ENCODE measurements around the gene AMPH. TPM values are rescaled to one million over a fixed set of nuclear protein-coding genes. Genes with fewer than 3 reads are reported as not detected.

AMPH gene
- total RNA-seq (1 to 10 TPM in 1 of 2 donors, under 1 TPM in 1; 0.90 to 4.8 TPM), polyA plus RNA-seq (ENCODE audit: insufficient read length in 6 of 6) (10 to 100 TPM in 4 of 6 donors, 1 to 10 TPM in 2; 9.9 to 12.5 (median 11.8) TPM)
- long read RNA-seq, donor 1, partial matches to known transcripts, result 0 of 1 reads
- long read RNA-seq, donor 1, other reads (novel, unspliced or antisense), result 0 of 1 reads
- long read RNA-seq, donor 2, partial matches to known transcripts, result 0 of 2 reads
- long read RNA-seq, donor 2, other reads (novel, unspliced or antisense), result 0 of 2 reads
- long read RNA-seq, donor 3, result 0 reads
- long read RNA-seq, donor 4, result 0 reads
- long read RNA-seq, donor 5, result 0 reads
- long read RNA-seq, donor 6, partial matches to known transcripts, result 0 of 1 reads
- long read RNA-seq, donor 6, other reads (novel, unspliced or antisense), result 0 of 1 reads
- long read RNA-seq, donor 7, result 0 reads
- long read RNA-seq, donor 8, result 0 reads
- long read RNA-seq, donor 9, result 0 reads
- long read RNA-seq, donor 10, partial matches to known transcripts, result 1 of 1 reads
- long read RNA-seq, donor 10, other reads (novel, unspliced or antisense), result 0 of 1 reads
- long read RNA-seq, donor 11, transcript AMPH-202 (21 exons, 3,418 nt), result major isoform, 13 of 27 reads
- long read RNA-seq, donor 11, partial matches to known transcripts, result 14 of 27 reads
- long read RNA-seq, donor 11, other reads (novel, unspliced or antisense), result 0 of 27 reads
- long read RNA-seq, donor 12, result 0 reads

DNA sequence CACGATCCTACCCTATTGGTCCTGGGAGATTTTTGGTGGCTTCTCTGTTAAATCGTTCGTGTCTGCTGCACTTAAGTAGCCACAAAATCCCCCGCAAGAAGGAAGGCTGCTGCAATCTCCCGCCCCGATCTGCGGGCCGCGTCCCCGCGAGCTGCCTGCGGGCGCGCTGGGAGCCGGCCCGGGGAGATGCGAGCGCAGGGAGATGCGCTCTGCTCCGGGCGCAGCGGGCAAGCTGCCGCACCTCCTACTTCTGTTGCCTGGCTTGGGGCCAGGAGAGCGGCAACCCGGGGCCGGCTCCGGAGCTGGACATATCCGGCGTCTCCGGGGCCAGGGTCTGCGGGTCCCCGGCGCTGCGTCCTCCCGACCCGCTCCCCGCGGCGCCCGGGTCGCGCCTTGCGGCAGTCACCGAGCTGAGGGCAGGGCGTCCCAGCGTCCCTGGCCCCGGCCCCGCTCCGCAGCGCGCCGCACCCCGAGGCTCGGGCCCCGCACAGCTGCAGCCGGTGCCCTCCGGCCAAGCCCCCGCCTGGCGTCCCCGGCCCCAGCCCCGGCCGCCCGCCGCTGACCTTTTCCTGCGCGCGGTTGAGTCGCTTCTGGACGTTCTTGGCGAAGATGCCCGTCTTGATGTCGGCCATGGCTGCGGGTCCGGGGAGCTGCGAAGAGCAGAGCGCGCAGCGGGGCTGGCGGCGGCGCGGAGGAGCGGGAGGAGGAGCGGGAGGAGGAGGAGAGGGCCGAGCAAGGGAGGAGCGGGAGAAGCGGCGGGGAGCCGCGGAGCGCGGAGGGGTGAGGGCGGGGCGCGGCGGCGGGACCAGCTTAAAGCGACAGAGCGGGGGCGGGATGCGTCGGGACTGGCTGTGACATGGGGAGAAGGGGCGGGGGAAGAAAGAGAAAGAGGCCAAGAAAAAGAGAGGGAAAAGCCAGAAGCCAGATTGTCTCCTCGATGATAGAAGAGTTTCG is at the start of gene AMPH:
Gene AMPH (minus strand): TSS at position 654 of the 954 bp plus-strand sequence. CDS start 22 bp downstream, at position 632.
- peaks cover 0 to 14% of the 10 kb centered on the region in 2 donors for H3K4me1 ChIP-seq
- DNase-seq (peak; percentile 51 to 88 (median 65)), ATAC-seq (peak; percentile 81)
- peak within 1 kb of the TSS; percentile 21 to 48 for H3K4me3 ChIP-seq
- intact Hi-C loops (cut with DNase I), result no loop called here
- H3K9me3 ChIP-seq, result no peaks in the 10 kb centered on the region
- peaks cover 18 to 72% of the 10 kb centered on the region in 2 donors for H3K27me3 ChIP-seq
- no peak within 1 kb of the TSS for H3K27ac ChIP-seq
- no peaks in the 10 kb centered on the region for H3K36me3 ChIP-seq
- TF ChIP-seq, protein P1, sequence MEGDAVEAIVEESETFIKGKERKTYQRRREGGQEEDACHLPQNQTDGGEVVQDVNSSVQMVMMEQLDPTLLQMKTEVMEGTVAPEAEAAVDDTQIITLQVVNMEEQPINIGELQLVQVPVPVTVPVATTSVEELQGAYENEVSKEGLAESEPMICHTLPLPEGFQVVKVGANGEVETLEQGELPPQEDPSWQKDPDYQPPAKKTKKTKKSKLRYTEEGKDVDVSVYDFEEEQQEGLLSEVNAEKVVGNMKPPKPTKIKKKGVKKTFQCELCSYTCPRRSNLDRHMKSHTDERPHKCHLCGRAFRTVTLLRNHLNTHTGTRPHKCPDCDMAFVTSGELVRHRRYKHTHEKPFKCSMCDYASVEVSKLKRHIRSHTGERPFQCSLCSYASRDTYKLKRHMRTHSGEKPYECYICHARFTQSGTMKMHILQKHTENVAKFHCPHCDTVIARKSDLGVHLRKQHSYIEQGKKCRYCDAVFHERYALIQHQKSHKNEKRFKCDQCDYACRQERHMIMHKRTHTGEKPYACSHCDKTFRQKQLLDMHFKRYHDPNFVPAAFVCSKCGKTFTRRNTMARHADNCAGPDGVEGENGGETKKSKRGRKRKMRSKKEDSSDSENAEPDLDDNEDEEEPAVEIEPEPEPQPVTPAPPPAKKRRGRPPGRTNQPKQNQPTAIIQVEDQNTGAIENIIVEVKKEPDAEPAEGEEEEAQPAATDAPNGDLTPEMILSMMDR (IDR thresholded peaks at IDR 0.05), result no peak

DNA sequence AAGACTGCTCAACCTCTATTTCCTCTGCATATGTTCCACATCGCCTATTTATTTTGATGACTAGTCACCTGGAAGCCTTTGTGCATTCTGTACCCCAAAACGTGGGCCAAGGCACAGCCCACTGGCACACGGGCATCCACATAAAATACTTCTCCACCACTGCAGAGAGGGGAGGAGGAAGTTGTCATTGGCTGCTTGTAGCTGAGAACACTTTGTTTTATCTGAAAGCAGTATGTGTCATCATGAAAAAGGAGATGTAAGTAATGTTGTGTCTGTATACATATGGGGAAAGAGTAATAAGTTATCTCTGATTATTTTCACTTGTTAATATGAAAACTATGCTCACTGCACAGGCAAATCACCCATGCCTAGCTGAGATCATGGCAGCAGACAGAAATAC is 48.2 kb upstream of the AMPH start:
- peaks cover 0 to 8% of the 10 kb centered on the region in 2 donors for H3K4me1 ChIP-seq
- H3K4me3 ChIP-seq, result no peak overlapping the region
- ATAC-seq (no peak), DNase-seq (no peak)
- no peak overlapping the region for H3K27ac ChIP-seq
- H3K9me3 ChIP-seq, result no peaks in the 10 kb centered on the region
- no peaks in the 10 kb centered on the region for H3K36me3 ChIP-seq
- TF ChIP-seq, protein P1 (IDR thresholded peaks at IDR 0.05), result no peak
- intact Hi-C loops (cut with DNase I), result no loop called here
- no peaks in the 10 kb centered on the region for H3K27me3 ChIP-seq

DNA sequence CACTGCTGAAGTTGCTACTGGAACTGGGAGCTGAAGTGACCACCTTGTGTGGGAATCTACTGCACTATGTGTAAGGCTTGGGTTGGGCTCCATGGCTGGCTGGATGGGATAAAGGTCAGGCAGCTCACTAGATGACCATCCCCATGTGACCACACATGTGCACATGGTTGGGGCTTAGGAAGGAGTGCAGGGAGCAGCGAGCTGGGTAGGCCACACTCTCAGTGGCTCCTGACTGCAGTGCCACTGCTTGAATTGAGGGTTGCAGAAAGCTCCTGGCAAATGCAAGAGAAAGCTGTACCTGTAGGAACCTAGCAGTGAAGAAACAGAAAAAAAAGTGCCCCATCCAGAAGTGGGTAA is 47.5 kb upstream of the AMPH start:
- no peaks in the 10 kb centered on the region for H3K27me3 ChIP-seq
- H3K4me1 ChIP-seq, result peaks cover 0 to 12% of the 10 kb centered on the region in 2 donors
- intact Hi-C loops (cut with DNase I), result no loop called here
- no peak for DNase-seq
- no peaks in the 10 kb centered on the region for H3K36me3 ChIP-seq
- H3K9me3 ChIP-seq, result no peaks in the 10 kb centered on the region
- no peak overlapping the region for H3K27ac ChIP-seq
- ATAC-seq, result no peak
- H3K4me3 ChIP-seq, result no peak overlapping the region
- TF ChIP-seq, protein P1 (IDR thresholded peaks at IDR 0.05), result no peak

DNA sequence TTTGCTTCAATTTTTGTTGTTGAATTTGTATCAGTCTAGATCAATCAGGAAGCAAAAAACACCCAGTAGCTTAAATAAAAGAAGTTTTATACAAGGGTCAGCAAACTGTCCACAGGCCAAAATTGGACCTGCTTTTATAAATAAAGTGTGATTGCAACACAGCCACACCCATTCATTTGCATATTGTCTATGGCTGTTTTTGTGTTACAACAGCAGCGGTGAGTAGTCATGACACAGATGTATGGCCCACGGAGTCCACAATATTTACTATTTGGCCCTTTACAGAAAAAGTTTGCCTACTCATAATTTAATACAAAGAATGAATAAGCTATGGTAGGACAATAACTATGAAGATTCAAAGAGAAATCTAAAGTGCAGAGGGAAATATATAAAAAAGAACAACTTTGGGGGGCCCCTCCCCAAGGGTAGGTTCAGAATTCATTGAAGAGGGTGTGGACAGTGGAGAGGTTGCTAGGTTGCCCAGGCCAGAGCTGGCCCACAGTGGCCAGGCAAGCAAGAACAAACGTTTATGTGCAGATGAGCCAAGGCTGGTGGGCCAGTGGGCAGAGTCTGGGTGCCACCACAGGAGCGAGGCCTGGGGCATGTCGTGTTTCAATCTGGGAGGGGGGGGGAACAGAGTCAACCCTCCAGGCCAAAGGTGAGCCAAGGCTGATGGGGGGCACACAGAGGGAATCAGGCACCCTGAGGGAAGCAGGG is 47.0 kb upstream of the AMPH start:
- H3K9me3 ChIP-seq, result no peaks in the 10 kb centered on the region
- intact Hi-C loops (cut with DNase I), result no loop called here
- TF ChIP-seq, protein P1 (IDR thresholded peaks at IDR 0.05), result no peak
- DNase-seq (no peak), ATAC-seq (no peak)
- H3K27ac ChIP-seq, result no peak overlapping the region
- no peaks in the 10 kb centered on the region for H3K27me3 ChIP-seq
- H3K4me1 ChIP-seq, result peaks cover 0 to 18% of the 10 kb centered on the region in 2 donors
- H3K36me3 ChIP-seq, result no peaks in the 10 kb centered on the region
- no peak overlapping the region for H3K4me3 ChIP-seq

Measured in left lung (tissue), 14 donors.